Measurements from ENCODE around the gene SLPI.

Gene SLPI

GRCh38 chr20:45294003-45294368 is 39.6 kb upstream of the SLPI start:
- no peak overlapping the region for H2BK120ac ChIP-seq (ENCODE audit: low read depth, low read length)
- H4K91ac ChIP-seq (ENCODE audit: low read depth, low read length, poor library complexity) = no peak overlapping the region
- no peak overlapping the region for H2BK5ac ChIP-seq (ENCODE audit: low read length)
- no peaks in the 10 kb centered on the region for H3K36me3 ChIP-seq (replicated peaks in 1 of 2; ENCODE audit: control insufficient read depth in 2 of 2, insufficient read depth in 2 of 2, low read length in 2 of 2)
- no peak overlapping the region for H2AK5ac ChIP-seq (ENCODE audit: low read depth, low read length)
- H3K4ac ChIP-seq (ENCODE audit: low read length) = no peak overlapping the region
- no peak overlapping the region for H3K9ac ChIP-seq (ENCODE audit: low read depth, low read length, poor library complexity)
- H3K27me3 ChIP-seq (ENCODE audit: control insufficient read depth in 3 of 3, insufficient read depth in 3 of 3, low read depth in 1 of 3, low read length in 3 of 3) = peaks cover 0 to 24% (median 3%) of the 10 kb centered on the region in 3 experiments
- no peak for DNase-seq (ENCODE audit: low spot score)
- no peaks in the 10 kb centered on the region for H3K79me1 ChIP-seq (ENCODE audit: low read depth, low read length)
- H3K9me3 ChIP-seq (replicated peaks in 1 of 2; ENCODE audit: control insufficient read depth in 2 of 2, insufficient read depth in 1 of 2, low read depth in 1 of 2, low read length in 2 of 2) = peaks cover 4 to 13% of the 10 kb centered on the region in 2 donors
- no peak overlapping the region for H2BK15ac ChIP-seq (ENCODE audit: low read length)
- peaks cover 2% of the 10 kb centered on the region in 2 donors for H3K4me1 ChIP-seq (ENCODE audit: control insufficient read depth in 2 of 2, insufficient read depth in 1 of 2, low read depth in 1 of 2, low read length in 2 of 2)
- no peak overlapping the region for H3K14ac ChIP-seq (ENCODE audit: low read length)
- H4K8ac ChIP-seq (ENCODE audit: low read depth, low read length) = no peak overlapping the region
- no peak overlapping the region for H3K27ac ChIP-seq (replicated peaks; ENCODE audit: low read length)
- no peak overlapping the region for H3K18ac ChIP-seq (ENCODE audit: low read length)
- H2AFZ ChIP-seq (ENCODE audit: low read length) = peak overlapping the region; percentile 99
- no CpG with 5 or more reads among the region's 5 CpGs for WGBS, 2 donors (ENCODE audit: extremely low coverage in 2 of 2, insufficient read length in 2 of 2, insufficient replicate concordance in 1 of 2)
- H3K4me3 ChIP-seq (ENCODE audit: low read length in 2 of 2) = no peak overlapping the region
- H2BK12ac ChIP-seq (ENCODE audit: low read length) = no peak overlapping the region
- H3K4me2 ChIP-seq (ENCODE audit: insufficient read depth, low read length, poor library complexity, severe bottlenecking) = no peak overlapping the region
- H3K23ac ChIP-seq (ENCODE audit: low read depth, low read length, poor library complexity) = no peak overlapping the region

DNA sequence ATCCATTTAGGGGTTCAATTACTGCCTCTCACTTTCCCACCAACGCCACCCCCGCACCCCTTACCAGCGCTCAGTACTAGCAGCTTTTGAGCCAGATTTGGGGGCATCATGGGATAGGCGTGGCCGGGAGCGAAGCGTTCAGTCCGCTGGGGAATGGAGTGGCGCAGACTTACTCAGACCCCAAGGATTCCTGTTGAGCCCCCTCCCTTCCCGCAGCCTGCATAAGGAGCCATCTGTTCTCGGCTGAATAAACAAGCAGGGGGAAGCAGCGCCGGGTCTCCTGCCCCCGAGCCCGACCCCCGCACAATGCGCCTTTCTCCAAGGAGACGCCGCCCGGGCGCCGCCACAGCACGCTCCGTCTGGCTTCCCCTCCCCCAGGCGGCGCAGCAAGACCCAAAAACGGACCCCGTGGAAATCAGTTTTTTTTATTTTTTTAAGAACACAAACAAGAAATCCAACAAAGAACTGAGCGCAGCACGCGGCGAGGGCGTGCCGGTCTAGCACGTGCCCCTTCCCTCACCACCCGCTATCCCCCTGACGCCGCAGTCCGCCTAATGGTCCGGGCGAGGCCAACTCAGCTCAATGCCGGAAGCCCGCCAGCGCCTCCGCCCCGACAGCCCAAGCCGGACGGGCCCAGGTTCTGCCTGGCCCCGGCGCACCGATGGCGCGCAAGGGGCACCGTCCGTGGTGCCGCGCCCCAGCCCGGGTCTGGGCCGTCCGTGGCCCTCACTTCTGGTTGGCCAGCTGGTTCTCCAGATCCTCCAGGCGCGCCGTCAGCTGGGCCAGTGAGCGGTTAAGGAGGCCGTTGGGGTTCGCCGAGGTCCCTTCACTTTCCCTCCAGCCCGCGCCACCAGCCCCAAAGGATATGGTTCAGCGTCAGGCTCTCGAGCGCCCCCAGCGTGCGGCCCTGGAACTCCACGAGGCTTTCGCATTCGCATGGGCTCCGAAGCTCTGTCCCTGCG is 39.0 kb upstream of the SLPI start:
- peak overlapping the region; percentile 77 for H2BK12ac ChIP-seq (ENCODE audit: low read length)
- WGBS, 2 donors (ENCODE audit: extremely low coverage in 2 of 2, insufficient read length in 2 of 2, insufficient replicate concordance in 1 of 2) = no CpG with 5 or more reads among the region's 79 CpGs

DNA sequence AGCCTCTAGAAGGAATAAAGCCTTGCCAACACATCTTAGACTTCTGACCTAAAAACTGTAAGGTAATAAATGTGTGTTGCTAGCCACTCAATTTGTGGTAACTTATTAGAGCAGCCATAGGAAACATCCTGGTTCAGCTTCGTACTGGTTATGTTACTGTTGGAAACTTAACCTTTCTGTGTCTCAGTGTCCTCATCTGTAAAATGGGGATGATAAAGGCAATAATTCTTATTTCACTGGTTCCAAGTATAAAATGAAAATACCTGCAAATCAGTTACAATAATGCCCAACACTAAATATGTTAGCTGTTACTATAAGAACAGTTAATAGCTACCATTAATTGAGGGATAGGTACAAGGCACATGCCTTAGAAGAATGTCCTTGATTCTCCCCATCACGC is 38.0 kb upstream of the SLPI start:
- no CpG with 5 or more reads among the region's 2 CpGs for WGBS, 2 donors (ENCODE audit: extremely low coverage in 2 of 2, insufficient read length in 2 of 2, insufficient replicate concordance in 1 of 2)

More for the DNA sequence above, 39.0 kb upstream of the SLPI start:
- H3K27me3 ChIP-seq (ENCODE audit: control insufficient read depth in 3 of 3, insufficient read depth in 3 of 3, low read depth in 1 of 3, low read length in 3 of 3) = peaks cover 0 to 30% (median 3%) of the 10 kb centered on the region in 3 experiments
- H3K4me3 ChIP-seq (ENCODE audit: low read length in 2 of 2) = peak overlapping the region; percentile 49 to 75
- H2BK5ac ChIP-seq (ENCODE audit: low read length) = no peak overlapping the region
- peak overlapping the region; percentile 90 for H2BK15ac ChIP-seq (ENCODE audit: low read length)
- H3K9ac ChIP-seq (ENCODE audit: low read depth, low read length, poor library complexity) = peak overlapping the region; percentile 88
- H2AK5ac ChIP-seq (ENCODE audit: low read depth, low read length) = no peak overlapping the region
- no peaks in the 10 kb centered on the region for H3K36me3 ChIP-seq (replicated peaks in 1 of 2; ENCODE audit: control insufficient read depth in 2 of 2, insufficient read depth in 2 of 2, low read length in 2 of 2)
- H4K8ac ChIP-seq (ENCODE audit: low read depth, low read length) = peak overlapping the region; percentile 95
- peaks cover 4 to 13% of the 10 kb centered on the region in 2 donors for H3K9me3 ChIP-seq (replicated peaks in 1 of 2; ENCODE audit: control insufficient read depth in 2 of 2, insufficient read depth in 1 of 2, low read depth in 1 of 2, low read length in 2 of 2)
- H4K91ac ChIP-seq (ENCODE audit: low read depth, low read length, poor library complexity) = peak overlapping the region; percentile 99
- H3K27ac ChIP-seq (replicated peaks; ENCODE audit: low read length) = no peak overlapping the region
- peaks cover 2% of the 10 kb centered on the region in 2 donors for H3K4me1 ChIP-seq (ENCODE audit: control insufficient read depth in 2 of 2, insufficient read depth in 1 of 2, low read depth in 1 of 2, low read length in 2 of 2)
- peak overlapping the region; percentile 93 for H3K4ac ChIP-seq (ENCODE audit: low read length)
- peak overlapping the region; percentile 97 for H3K18ac ChIP-seq (ENCODE audit: low read length)
- peak overlapping the region; percentile 99 for H2AFZ ChIP-seq (ENCODE audit: low read length)
- H3K23ac ChIP-seq (ENCODE audit: low read depth, low read length, poor library complexity) = peak overlapping the region; percentile 90
- no peak overlapping the region for H3K14ac ChIP-seq (ENCODE audit: low read length)
- peak; percentile 76 for DNase-seq (ENCODE audit: low spot score)
- no peaks in the 10 kb centered on the region for H3K79me1 ChIP-seq (ENCODE audit: low read depth, low read length)
- peak overlapping the region; percentile 43 for H2BK120ac ChIP-seq (ENCODE audit: low read depth, low read length)
- peak overlapping the region; percentile 84 for H3K4me2 ChIP-seq (ENCODE audit: insufficient read depth, low read length, poor library complexity, severe bottlenecking)

GRCh38 chr20:45291526-45291925 is 37.2 kb upstream of the SLPI start:
- H3K23ac ChIP-seq (ENCODE audit: low read depth, low read length, poor library complexity) = no peak overlapping the region
- DNase-seq (ENCODE audit: low spot score) = no peak
- no peak overlapping the region for H3K18ac ChIP-seq (ENCODE audit: low read length)
- H2BK15ac ChIP-seq (ENCODE audit: low read length) = no peak overlapping the region
- no peak overlapping the region for H3K27ac ChIP-seq (replicated peaks; ENCODE audit: low read length)
- H3K4ac ChIP-seq (ENCODE audit: low read length) = no peak overlapping the region
- H4K8ac ChIP-seq (ENCODE audit: low read depth, low read length) = no peak overlapping the region
- no peak overlapping the region for H2BK5ac ChIP-seq (ENCODE audit: low read length)
- H3K4me3 ChIP-seq (ENCODE audit: low read length in 2 of 2) = no peak overlapping the region
- H3K14ac ChIP-seq (ENCODE audit: low read length) = no peak overlapping the region
- no peak overlapping the region for H2BK12ac ChIP-seq (ENCODE audit: low read length)
- no CpG with 5 or more reads among the region's 9 CpGs for WGBS, 2 donors (ENCODE audit: extremely low coverage in 2 of 2, insufficient read length in 2 of 2, insufficient replicate concordance in 1 of 2)
- H3K4me2 ChIP-seq (ENCODE audit: insufficient read depth, low read length, poor library complexity, severe bottlenecking) = no peak overlapping the region
- H3K9me3 ChIP-seq (replicated peaks in 1 of 2; ENCODE audit: control insufficient read depth in 2 of 2, insufficient read depth in 1 of 2, low read depth in 1 of 2, low read length in 2 of 2) = peaks cover 4 to 13% of the 10 kb centered on the region in 2 donors
- H3K27me3 ChIP-seq (ENCODE audit: control insufficient read depth in 3 of 3, insufficient read depth in 3 of 3, low read depth in 1 of 3, low read length in 3 of 3) = peaks cover 0 to 35% (median 3%) of the 10 kb centered on the region in 3 experiments
- H2AK5ac ChIP-seq (ENCODE audit: low read depth, low read length) = peak overlapping the region; percentile 64
- H4K91ac ChIP-seq (ENCODE audit: low read depth, low read length, poor library complexity) = no peak overlapping the region
- no peaks in the 10 kb centered on the region for H3K36me3 ChIP-seq (replicated peaks in 1 of 2; ENCODE audit: control insufficient read depth in 2 of 2, insufficient read depth in 2 of 2, low read length in 2 of 2)
- no peak overlapping the region for H3K9ac ChIP-seq (ENCODE audit: low read depth, low read length, poor library complexity)
- H2BK120ac ChIP-seq (ENCODE audit: low read depth, low read length) = no peak overlapping the region
- peaks cover 2% of the 10 kb centered on the region in 2 donors for H3K4me1 ChIP-seq (ENCODE audit: control insufficient read depth in 2 of 2, insufficient read depth in 1 of 2, low read depth in 1 of 2, low read length in 2 of 2)
- H2AFZ ChIP-seq (ENCODE audit: low read length) = no peak overlapping the region
- no peaks in the 10 kb centered on the region for H3K79me1 ChIP-seq (ENCODE audit: low read depth, low read length)

More for the DNA sequence above, 38.0 kb upstream of the SLPI start:
- Histone ChIP-seq H2BK120ac (ENCODE audit: low read depth, low read length) (no peak overlapping the region), H3K4me3 (ENCODE audit: low read length in 2 of 2) (no peak overlapping the region), H2AFZ (ENCODE audit: low read length) (no peak overlapping the region), H3K4me2 (ENCODE audit: insufficient read depth, low read length, poor library complexity, severe bottlenecking) (no peak overlapping the region), H4K8ac (ENCODE audit: low read depth, low read length) (no peak overlapping the region), H2BK15ac (ENCODE audit: low read length) (no peak overlapping the region), H3K79me1 (ENCODE audit: low read depth, low read length) (no peaks in the 10 kb centered on the region), H3K4ac (ENCODE audit: low read length) (no peak overlapping the region), H2BK5ac (ENCODE audit: low read length) (no peak overlapping the region), H3K4me1 (ENCODE audit: control insufficient read depth in 2 of 2, insufficient read depth in 1 of 2, low read depth in 1 of 2, low read length in 2 of 2) (peaks cover 2% of the 10 kb centered on the region in 2 donors), H3K18ac (ENCODE audit: low read length) (no peak overlapping the region), H3K36me3 (replicated peaks in 1 of 2; ENCODE audit: control insufficient read depth in 2 of 2, insufficient read depth in 2 of 2, low read length in 2 of 2) (no peaks in the 10 kb centered on the region), H4K91ac (ENCODE audit: low read depth, low read length, poor library complexity) (no peak overlapping the region), H2BK12ac (ENCODE audit: low read length) (no peak overlapping the region), H3K27ac (replicated peaks; ENCODE audit: low read length) (no peak overlapping the region), H3K9me3 (replicated peaks in 1 of 2; ENCODE audit: control insufficient read depth in 2 of 2, insufficient read depth in 1 of 2, low read depth in 1 of 2, low read length in 2 of 2) (peaks cover 4 to 13% of the 10 kb centered on the region in 2 donors), H3K27me3 (ENCODE audit: control insufficient read depth in 3 of 3, insufficient read depth in 3 of 3, low read depth in 1 of 3, low read length in 3 of 3) (peaks cover 0 to 35% (median 3%) of the 10 kb centered on the region in 3 experiments), H2AK5ac (ENCODE audit: low read depth, low read length) (no peak overlapping the region), H3K14ac (ENCODE audit: low read length) (no peak overlapping the region), H3K23ac (ENCODE audit: low read depth, low read length, poor library complexity) (no peak overlapping the region), H3K9ac (ENCODE audit: low read depth, low read length, poor library complexity) (no peak overlapping the region)
- no peak for DNase-seq (ENCODE audit: low spot score)

All from neuronal stem cell (in vitro differentiated cells).